EL (cell line): ENCODE results near the gene NFATC2IP.
"Not testable (repeated sequence)": the region's sequence is repeated elsewhere in the genome, so short reads cannot be mapped to it uniquely, and the experiment has no call there.

Experiments used
- DNase-seq: peaks from one replicate; pipeline ENCODE4 v3.0.0-alpha.2; 2016

The NFATC2IP gene

GRCh38 chr16:28950648-28951409 is at the start of gene NFATC2IP:
NFATC2IP (plus strand) TSS chr16:28950937; CDS start chr16:28951012, 75 bp downstream.
- peak; percentile 100 for DNase-seq

DNA sequence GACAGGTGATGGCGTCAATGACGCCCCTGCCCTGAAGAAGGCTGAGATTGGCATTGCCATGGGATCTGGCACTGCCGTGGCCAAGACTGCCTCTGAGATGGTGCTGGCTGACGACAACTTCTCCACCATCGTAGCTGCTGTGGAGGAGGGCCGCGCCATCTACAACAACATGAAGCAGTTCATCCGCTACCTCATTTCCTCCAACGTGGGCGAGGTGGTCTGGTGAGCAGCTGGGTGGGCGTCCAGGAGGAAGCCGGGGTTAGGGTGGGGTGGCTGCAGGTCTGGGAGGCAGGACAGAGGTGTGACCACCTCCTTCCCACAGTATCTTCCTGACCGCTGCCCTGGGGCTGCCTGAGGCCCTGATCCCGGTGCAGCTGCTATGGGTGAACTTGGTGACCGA is 48.9 kb upstream of the NFATC2IP start:
- DNase-seq: no peak

GRCh38 chr16:28902909-28903308 is 47.8 kb upstream of the NFATC2IP start:
- no peak for DNase-seq

- DNase-seq: no peak
These were observed 47.2 kb upstream of the NFATC2IP start for GRCh38 chr16:28903344-28904042.

- no peak for DNase-seq
These were observed 46.4 kb upstream of the NFATC2IP start for GRCh38 chr16:28904363-28904762.

DNA sequence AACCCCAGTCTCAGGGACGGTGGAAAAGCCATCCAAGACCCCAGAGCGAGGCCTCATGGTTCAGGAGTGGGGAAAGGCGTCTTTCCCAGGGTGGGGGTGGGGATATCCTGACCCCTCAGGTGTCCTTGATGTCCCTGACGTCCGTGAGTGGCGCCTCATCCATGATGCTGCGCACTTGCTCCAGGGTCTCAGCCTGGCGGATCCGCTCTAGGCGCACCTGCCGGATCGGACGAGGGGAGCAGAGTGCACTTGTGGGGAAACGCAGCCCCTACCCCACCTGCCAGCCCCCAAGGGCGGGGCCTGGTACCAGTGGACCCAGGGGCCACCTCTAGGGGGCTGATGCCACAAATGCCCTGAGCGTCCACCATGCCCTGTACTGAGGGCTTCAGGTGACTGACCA is 45.9 kb upstream of the NFATC2IP start:
- no peak for DNase-seq

- no peak for DNase-seq
These were observed 45.4 kb upstream of the NFATC2IP start for GRCh38 chr16:28905229-28905754.

GRCh38 chr16:28905800-28906372 is 44.9 kb upstream of the NFATC2IP start:
- DNase-seq: no peak

DNA sequence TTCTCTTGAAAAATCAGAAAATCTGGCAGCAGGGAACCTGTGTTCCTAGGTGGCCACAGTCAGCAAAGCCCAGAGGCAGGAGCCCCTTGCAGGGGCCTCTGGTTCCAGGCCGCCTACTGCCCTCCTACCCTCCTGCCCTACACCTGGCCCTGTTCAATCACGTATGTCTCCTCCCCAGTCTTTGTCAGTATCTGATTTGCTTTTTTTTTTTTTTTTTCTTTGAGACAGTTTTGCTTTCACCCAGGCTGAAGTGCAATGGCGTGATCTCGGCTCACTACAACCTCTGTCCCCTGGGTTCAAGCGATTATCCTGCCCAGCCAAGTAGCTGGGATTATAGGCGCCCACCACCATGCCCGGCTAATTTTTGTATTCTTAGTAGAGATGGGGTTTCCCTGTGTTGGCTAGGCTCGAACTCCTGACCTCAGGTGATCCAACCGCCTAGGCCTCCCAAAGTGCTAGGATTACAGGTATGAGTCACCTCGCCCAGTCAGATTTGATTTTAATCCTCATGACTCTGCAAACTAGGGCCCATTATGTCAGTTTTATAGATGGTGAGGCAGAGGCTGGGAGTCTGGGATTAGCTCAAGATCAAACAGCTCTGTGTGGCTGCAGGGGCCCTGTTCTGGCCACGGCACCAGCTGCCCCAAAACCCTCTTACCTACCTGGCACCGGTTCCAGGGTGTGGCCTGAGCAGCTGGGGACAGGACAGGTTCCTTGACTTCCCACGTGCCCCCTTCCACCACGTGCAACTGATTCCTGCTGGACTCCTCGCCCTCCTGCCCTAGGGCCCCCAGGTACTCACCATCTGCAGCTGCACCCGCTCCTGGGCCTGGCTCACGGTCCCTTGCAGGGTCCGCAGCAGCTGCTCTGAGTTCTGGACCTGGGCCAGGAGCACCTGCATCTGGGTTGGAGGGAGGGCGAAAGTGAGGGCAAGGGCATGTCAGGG is 40.4 kb upstream of the NFATC2IP start:
- no peak for DNase-seq

GRCh38 chr16:28912558-28912957 is 38.2 kb upstream of the NFATC2IP start:
- no peak for DNase-seq

DNA sequence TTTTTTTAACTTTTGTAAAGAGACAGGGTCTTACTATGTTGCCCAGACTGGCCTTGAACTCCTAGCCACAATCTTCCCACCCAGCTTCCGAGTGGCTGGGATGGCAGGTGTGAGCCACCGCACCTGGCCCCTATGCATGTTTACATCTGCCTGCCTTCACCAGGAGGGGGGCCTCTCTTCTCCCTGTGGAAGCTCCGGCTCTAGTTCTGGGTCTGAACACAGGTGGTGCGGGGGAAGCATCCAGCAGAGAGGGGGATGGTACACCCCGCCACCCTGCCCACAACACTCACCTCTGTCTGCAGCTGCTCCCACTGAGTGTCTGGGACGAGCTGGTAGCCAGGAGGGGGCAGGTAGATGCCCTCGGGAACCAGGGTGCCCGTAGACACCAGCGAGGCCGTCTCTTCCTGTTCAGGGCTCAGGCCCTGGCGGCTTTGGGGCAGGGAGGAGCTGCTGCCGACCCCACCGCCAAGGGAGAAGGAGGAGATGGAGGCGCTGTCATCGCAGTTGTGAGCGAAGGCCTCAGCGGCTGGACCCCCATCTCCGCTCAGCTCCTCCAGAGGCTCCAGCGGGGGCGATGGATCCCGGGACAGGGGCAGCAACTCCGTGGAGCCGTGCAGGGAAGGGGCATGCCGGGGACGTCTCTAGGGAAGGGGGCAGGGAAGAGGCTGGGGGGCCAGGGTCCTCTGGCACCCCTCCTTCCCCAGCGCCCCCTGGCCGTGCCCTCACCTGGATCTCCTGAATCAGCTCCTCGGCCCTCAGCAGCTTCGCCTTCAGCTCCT is 36.6 kb upstream of the NFATC2IP start:
- DNase-seq: no peak

- peak; percentile 79 for DNase-seq
These were observed 35.6 kb upstream of the NFATC2IP start for GRCh38 chr16:28915181-28915580.

GRCh38 chr16:28917095-28917494 is 33.6 kb upstream of the NFATC2IP start:
- DNase-seq: no peak

DNA sequence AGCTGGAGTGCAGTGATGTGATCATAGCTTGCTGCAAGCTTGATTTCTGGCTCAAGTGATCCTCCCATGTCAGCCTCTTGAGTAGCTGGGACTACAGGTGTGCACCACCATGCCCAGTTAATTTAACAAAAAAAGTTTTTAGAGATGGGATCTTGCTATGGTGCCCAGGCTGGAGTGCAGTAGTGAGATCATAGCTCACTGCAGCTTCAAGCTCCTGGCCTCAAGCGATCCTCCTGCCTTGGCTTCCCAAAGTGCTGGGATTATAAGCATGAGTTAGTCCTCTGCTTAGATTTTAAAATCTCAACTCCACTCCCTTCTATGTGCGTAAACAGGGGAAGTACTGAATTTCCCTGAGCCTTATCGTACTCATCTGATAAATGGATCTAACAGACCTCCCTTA is 32.0 kb upstream of the NFATC2IP start:
- no peak for DNase-seq

DNA sequence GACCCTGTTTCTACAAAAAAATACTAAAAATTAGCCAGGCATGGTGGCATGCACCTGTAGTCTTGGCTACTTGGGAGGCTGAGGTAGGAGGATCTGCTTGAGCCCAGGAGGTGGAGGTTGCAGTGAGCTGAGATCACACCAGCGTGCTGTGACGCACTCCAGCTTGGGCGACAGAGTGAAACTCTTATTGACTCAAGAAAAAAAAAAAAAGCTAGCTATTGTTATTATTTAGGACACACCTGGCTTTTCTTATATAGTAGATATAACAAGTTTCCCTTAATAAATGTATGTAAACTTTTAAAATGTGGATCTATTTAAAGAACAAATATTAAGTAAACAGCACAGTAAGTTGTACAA is 27.5 kb upstream of the NFATC2IP start:
- no peak for DNase-seq

DNA sequence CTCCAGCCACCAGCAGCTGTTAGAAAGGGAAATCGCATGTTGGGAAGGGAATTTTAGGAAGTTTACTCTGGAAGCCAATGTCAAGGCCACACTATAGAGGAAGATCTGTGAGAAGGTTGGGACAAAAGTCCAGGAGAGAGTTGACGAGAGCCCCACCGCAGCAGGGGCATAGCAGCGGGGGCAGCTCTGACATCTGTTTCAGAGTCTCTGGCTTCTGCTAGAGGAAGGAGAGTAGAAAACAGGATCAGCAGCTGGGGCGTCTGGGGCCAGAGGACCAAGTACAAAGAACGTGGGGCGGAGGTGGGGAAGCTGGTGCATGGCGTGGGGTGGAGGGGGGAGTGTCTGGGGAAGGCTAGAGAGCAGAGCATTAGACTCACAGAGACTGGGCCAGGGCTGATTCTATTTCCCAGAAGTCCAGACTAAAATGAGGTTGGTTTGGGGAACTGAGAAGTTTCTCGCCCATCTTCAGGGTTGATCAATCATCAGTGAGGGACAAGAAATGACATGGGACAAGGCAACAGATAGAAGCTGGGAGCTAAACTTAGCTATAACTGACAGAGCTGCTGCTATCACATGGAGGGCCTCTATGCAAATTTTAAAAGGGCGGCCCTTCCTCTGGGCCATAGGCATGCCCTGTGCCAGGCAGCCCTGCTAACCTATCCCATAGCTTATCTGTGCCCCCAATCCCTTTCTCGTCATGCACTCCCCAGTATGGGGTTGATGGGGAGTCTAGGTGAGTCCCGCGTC is 26.9 kb upstream of the NFATC2IP start:
- no peak for DNase-seq

DNA sequence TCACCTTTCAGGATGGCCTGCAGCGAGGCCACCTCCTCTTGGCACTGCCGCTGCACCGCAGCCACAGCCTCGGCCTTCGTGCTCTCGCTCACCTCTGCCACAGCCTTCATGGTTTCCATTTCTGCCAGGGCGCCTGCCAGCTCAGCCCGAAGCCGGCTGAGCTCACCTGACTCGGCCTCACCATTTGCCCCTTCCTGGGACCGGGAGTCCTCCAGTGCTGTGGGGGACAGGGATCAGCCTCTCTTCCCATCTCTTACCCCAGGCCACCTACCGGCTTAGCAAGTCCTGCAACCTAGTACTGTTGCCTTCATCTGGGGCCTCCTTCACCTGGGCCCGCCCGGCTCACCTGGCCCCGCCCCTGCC is 26.4 kb upstream of the NFATC2IP start:
- no peak for DNase-seq

DNA sequence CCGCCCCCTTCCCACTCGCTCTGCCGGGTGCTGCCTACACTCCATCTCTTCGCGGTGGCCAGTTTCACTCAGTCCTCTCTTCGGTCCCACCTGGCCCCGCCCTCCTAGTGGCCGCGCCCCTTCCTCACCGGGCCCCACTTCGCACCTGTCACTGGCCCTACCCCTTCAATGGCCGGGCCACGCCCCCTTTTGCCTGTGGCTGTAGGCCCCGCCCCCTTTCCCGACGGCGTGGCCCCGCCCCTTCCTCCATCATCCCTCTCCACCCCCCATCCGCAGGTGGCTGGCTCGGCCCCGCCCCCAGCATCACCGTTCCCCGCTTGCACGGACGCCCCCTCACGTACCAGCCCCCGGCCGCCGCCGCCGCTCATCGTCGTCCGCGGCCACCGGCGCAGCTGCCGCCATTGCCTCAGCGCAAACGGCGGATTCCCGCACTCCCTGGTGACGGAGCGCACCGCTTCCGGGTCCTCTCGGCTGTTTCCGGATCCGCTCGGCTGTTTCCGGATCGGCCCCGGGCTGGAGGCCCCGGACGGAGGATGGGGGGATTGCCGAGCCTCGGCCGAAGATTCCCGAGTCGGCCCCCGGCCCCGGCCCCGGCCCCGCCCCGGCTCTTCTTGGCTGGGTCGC is 25.9 kb upstream of the NFATC2IP start, which contains the start of gene RABEP2:
RABEP2 (minus strand) TSS at position 477 of the 624 bp plus-strand sequence; CDS start at position 402, 75 bp downstream.
- peak; percentile 90 for DNase-seq

- peak; percentile 85 for DNase-seq
These were observed 25.1 kb upstream of the NFATC2IP start for GRCh38 chr16:28925386-28926228.

- not testable (repeated sequence) for DNase-seq
These were observed 24.5 kb upstream of the NFATC2IP start for GRCh38 chr16:28926284-28926683.
